ENCODE results near the gene C9.

DNA sequence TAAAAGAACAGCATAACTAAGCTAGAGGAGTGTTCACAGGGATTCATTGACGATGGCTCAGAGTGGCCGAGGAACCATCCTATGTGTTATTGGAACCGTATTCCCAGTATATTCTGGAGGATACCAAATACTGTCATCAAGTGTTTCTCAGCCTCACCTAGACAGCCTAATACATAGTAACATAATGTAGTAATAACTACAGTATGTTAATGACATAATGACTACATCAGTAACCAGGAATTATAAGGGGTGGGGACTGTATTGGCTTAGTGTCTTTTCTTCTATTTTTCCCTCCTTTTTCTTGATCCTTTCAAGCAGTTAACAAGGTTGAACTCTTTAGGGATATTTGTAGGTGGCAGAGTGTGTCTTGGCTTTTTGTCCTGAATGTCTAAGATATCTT lies 26.6 kb upstream of the C9 start:
- no peak for TF ChIP-seq CTCF (IDR thresholded peaks at IDR 0.05)
- no peak for TF ChIP-seq POLR2AphosphoS5 (IDR thresholded peaks at IDR 0.05)

Data from transverse colon (tissue), 4 donors.